HG02678 (cell line): ENCODE results near the gene CHAT.

Experiments
- ATAC-seq: cut with Tn5 transposase; IDR thresholded peaks from one replicate; pipeline ENCODE4 v1.9.1; 2021; ENCODE audit warnings: mild to moderate bottlenecking, moderate library complexity; ENCODE audit not compliant: unreplicated experiment

CHAT gene

GRCh38 chr10:49613882-49614241 lies at the start of gene CHAT:
TSS of gene CHAT (plus strand) at chr10:49614037. CDS start at chr10:49614190, 153 bp downstream.
- no peak for ATAC-seq

GRCh38 chr10:49564461-49565009 lies 49.3 kb upstream of the CHAT start:
- ATAC-seq = no peak

- ATAC-seq = no peak
These were observed 46.0 kb upstream of the CHAT start for GRCh38 chr10:49567810-49568209.

DNA sequence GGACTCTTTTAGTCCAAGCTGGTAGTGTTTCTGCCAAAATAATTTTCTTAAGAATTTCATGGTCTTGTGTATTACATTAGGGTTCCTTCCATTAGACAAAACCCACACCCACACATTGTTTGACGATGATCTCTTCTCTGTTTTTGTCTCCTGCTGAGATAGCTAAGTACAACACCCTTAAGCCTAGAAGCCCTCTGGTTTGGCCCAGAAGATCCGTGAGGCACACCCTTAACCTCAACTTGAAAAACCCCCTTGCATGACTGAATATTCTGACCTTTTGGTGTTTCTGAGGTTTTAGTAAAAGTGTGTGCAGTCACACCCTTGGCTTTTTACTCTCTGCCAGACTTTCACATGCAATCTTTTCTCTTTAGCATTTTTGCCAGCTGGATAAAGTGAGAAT lies 45.6 kb upstream of the CHAT start:
- ATAC-seq = no peak

DNA sequence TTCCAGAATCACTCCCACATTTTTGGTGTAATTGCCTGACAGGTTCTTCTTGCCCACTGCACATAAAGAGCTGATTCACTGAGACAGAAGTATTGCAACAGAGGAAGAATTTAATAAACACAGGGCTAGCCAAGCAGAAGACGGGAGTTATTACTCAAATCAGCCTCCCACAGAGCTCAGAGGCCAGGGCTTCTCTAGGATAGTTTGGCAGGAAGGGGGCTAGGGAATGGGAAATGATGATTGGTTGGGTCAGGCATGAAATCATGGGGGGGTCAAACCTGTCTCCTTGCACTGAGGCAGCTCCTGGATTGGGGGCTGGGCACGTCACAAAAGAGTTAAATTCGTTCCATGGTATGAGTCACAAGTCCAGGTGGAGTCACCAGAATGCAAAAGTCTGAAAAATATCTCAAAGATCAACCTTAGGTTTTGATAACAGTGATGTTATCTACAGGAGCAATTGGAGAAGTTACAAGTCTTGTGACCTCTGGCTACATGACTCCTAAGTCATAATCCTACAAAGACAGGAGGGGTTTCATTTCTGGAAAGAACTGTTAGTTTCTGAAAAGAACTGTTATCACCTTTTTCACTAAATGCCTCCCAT lies 44.7 kb upstream of the CHAT start:
- no peak for ATAC-seq

GRCh38 chr10:49571388-49571787 lies 42.4 kb upstream of the CHAT start:
- no peak for ATAC-seq

- no peak for ATAC-seq
These were observed 41.2 kb upstream of the CHAT start for GRCh38 chr10:49572594-49573114.

GRCh38 chr10:49575489-49576072 lies 38.3 kb upstream of the CHAT start:
- no peak for ATAC-seq

- no peak for ATAC-seq
These were observed 36.5 kb upstream of the CHAT start for GRCh38 chr10:49577182-49577925.

DNA sequence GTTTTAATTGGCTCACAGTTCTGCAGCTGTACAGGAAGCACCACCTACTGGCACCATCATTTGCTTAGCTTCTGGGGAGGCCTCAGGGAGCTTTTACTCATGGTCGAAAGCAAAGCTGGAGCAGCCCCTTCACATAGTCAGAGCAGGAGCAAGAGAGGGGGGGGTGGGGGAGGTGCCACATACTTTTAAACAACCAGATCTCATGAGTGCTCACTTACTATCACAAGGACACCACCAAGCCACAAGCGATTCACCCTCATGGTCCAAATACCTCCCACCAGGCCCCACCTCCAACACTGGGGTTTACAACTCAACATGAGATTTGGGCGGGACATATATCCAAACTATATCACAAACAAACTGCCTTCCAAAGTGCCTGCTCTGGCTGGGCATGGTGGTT lies 35.4 kb upstream of the CHAT start:
- no peak for ATAC-seq

DNA sequence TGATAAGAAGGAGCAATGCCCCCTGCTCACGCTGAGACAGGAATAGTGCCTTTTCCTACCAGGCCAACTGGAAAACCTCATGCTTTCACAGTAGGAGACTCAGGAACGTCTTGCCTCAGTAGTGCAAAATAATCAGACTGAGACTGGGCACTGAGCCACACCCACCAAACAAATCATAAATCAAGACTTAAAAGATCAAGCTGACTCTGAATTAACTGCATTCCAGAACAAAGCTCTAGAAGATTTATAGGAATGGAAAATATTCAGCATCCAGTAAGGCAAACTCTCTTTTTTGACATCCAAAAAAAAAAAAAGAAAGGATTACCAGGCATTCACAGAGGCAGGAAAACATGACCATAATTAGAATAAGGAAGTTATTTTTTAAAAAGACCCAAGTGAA lies 34.2 kb upstream of the CHAT start:
- no peak for ATAC-seq

- ATAC-seq = no peak
These were observed 28.4 kb upstream of the CHAT start for GRCh38 chr10:49585387-49585786.

DNA sequence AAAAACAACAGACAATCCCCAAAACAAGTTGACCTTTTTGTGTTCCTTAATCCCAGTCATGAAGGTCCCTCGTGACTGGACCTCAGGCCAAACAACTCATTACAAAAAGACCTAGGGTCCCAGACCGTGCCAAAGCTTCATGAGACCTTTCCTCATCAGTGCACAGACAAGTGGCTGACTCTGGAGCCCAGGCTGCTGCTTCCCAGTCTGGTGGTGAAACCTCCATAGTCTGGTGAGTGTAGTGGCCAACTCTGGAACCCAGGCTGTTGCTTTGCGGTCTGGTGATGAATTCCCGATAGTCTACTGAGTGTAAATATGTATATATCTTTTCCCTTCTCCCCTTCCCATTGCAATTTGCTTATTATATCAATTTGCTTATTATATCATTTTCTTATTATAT lies 25.9 kb upstream of the CHAT start:
- no peak for ATAC-seq

DNA sequence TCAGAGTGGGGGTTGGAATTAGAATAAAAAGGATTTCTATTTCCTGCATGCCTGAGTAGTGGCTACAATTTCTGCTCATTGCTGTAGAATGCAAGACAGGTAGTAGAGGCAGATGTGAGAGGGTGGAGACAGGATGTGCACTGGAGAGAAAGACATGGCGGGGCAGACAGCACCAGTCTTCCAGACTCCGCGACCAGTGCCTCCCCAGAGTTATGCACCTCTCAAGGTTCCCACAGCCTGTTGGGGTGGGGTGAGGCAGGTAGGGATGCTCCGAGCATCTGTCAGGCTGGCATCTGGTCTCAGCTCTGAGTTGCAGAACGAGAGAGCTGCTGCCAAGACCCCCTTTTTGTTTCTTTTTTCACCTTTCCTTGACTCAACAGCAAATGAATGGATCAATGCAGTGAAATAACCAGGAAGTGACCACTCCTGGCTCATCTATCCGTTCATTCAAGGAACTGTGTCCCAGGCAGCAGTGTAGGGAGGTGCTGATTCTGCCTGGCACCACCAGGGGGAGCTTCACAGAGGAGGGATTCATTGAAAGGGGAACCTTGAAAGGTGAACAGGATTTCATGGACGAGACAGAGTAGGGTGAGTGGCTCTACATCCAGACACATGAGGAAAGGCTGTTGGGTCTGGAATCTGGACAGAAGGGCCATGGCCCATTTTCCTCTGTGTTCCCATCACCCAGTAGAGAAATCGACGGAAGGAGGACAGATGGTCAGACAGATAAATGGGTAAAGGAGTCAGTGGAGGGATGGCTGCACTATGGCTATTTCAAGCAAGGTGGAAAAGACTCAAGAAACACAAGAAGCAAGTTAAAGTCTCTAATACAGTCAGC lies 20.9 kb upstream of the CHAT start:
- ATAC-seq = peak; percentile 84

GRCh38 chr10:49593564-49593875 lies 20.3 kb upstream of the CHAT start:
- ATAC-seq = no peak

DNA sequence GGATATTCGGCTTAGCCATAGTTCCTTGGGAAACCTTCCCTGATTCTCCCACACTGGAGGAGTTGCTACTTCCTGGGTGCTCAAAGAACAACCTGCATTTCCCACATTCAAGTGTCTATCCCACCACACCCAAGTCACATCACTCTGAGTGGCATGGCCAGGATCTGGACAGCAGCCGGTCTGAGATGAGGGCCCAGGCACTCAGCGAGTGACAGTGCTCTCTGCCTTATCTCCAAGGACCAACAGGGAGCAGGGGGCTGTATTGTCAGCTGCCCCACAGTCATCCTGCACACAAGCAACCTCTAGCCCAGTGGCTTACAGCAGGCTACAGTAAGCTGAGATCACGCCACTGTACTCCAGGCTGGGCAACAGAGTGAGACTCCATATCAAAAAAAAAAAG lies 19.8 kb upstream of the CHAT start:
- ATAC-seq = no peak

GRCh38 chr10:49594594-49594993 lies 19.2 kb upstream of the CHAT start:
- ATAC-seq = no peak

- no peak for ATAC-seq
These were observed 18.7 kb upstream of the CHAT start for GRCh38 chr10:49595003-49595712.

DNA sequence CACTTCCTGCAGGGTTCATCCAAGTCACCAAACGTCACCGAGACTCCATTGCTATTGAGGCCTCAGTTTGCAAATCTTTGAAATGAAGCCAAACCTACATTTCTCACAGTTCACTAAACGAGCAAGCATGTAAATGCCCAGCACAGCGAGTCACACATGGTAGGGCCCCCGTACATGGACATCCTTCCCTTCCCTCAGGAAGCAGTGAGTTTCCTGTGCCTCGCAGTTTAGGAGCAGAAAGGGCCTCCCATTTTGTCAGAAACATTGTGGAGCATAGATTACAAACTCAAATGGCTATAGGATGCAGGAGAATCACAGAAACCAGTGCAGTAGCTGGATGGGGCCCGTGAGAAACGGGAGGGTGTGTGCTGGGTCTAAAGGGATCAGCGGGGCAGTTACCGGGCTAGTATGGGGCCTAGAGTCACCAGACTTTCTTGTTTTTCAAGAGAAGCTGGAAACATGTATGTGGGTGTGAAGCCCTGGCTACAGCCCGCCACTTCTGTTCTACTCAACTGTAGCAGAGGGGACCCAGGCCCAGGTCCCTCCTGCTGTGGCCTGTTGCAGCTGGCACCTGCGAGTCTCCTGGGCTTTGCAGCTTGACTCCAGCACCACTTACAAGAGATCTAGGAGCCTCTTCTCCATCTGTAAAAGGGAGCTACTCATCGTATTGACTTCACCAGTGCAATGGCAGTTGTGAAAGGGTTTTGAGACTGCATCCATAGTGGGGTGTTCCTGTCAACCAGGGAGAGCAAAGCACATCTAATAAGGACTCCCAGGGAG lies 17.9 kb upstream of the CHAT start:
- ATAC-seq = no peak

DNA sequence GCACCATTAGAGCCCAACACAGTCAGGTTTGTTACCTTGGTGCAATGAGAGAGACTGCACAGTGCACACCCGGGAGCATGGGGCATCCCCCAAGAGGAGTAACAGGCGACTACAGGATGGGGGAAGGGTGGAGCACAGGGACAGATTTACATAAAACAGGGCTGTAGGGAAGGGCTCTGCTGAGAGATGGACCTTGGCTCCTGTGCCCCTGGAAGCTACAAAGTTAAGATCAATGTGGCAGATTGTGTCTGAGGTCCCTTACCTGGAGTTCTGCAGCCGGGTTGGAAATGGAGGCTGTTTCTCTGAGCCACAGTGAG lies 17.4 kb upstream of the CHAT start:
- no peak for ATAC-seq
